Mesenchymal stem cell (in vitro differentiated cells and primary cell): ENCODE results near the gene CAMK2D.

ENCODE experiments used
- DNase-seq: peaks from one replicate; pipeline ENCODE4 v3.0.0-alpha.2; 2013
- H2AFZ ChIP-seq: one replicate; pipeline ENCODE4 v1.6.1; 2013; ENCODE audit warnings: low read depth, mild to moderate bottlenecking, control low read depth, inconsistent platforms, low read length, moderate library complexity
- H2AK5ac ChIP-seq: 2 replicates; pipeline ENCODE4 v1.6.1; 2013; ENCODE audit warnings: low read length, moderate library complexity, mild to moderate bottlenecking, inconsistent platforms; ENCODE audit not compliant: severe bottlenecking
- H2BK120ac ChIP-seq: one replicate; pipeline ENCODE4 v1.6.1; 2013; ENCODE audit warnings: low read depth, mild to moderate bottlenecking, inconsistent platforms, low read length, moderate library complexity
- H2BK12ac ChIP-seq, 2 experiments: one replicate each; pipeline ENCODE4 v1.6.1; 2013; ENCODE audit warnings: inconsistent platforms in 2 of 2, low read length in 2 of 2, mild to moderate bottlenecking in 2 of 2, moderate library complexity in 2 of 2, control low read depth in 1 of 2
- H2BK15ac ChIP-seq: one replicate; pipeline ENCODE4 v1.6.1; 2013; ENCODE audit warnings: mild to moderate bottlenecking, low read depth, inconsistent platforms; ENCODE audit not compliant: poor library complexity, severe bottlenecking
- H2BK5ac ChIP-seq: 2 replicates; pipeline ENCODE4 v1.6.1; 2013; ENCODE audit warnings: low read depth, mild to moderate bottlenecking, low read length, control low read depth, inconsistent platforms; ENCODE audit not compliant: poor library complexity, severe bottlenecking
- H3K14ac ChIP-seq, 2 experiments: one replicate each; pipeline ENCODE4 v1.6.1; 2013; ENCODE audit warnings: inconsistent platforms in 2 of 2, low read length in 2 of 2, control low read depth in 1 of 2, mild to moderate bottlenecking in 1 of 2, moderate library complexity in 1 of 2
- H3K18ac ChIP-seq, 2 experiments: one replicate each; pipeline ENCODE4 v1.6.1; 2013; ENCODE audit warnings: inconsistent platforms in 2 of 2, low read length in 2 of 2, control low read depth in 1 of 2, low read depth in 1 of 2, mild to moderate bottlenecking in 1 of 2
- H3K23ac ChIP-seq, 2 experiments: one replicate each; pipeline ENCODE4 v1.6.1; 2013; ENCODE audit warnings: inconsistent platforms in 2 of 2, low read length in 2 of 2, mild to moderate bottlenecking in 2 of 2, moderate library complexity in 2 of 2, control low read depth in 1 of 2
- H3K27ac ChIP-seq: 2 replicates; pipeline ENCODE4 v1.5.1; 2013; ENCODE audit warnings: mild to moderate bottlenecking, moderate library complexity, low read length, control low read depth, inconsistent platforms; ENCODE audit not compliant: poor library complexity, severe bottlenecking
- H3K27me3 ChIP-seq, 2 experiments: 2 replicates each; pipeline versions ENCODE4 v1.6.1 to v1.7.0; 2013; ENCODE audit warnings: low read length in 2 of 2, mild to moderate bottlenecking in 2 of 2, moderate library complexity in 2 of 2, control low read depth in 1 of 2, inconsistent platforms in 1 of 2; ENCODE audit not compliant: control insufficient read depth in 1 of 2, insufficient read depth in 1 of 2
- H3K36me3 ChIP-seq, 2 experiments: 2 replicates each; pipeline versions ENCODE4 v1.6.1 to v1.7.0; 2013; ENCODE audit warnings: low read length in 2 of 2, control low read depth in 1 of 2, inconsistent platforms in 1 of 2, low read depth in 1 of 2, mild to moderate bottlenecking in 1 of 2; ENCODE audit not compliant: insufficient read depth in 2 of 2, control insufficient read depth in 1 of 2
- H3K4ac ChIP-seq, 2 experiments: one replicate each; pipeline ENCODE4 v1.6.1; 2013; ENCODE audit warnings: inconsistent platforms in 2 of 2, low read length in 2 of 2, mild to moderate bottlenecking in 2 of 2, moderate library complexity in 2 of 2, control low read depth in 1 of 2, low read depth in 1 of 2
- H3K4me1 ChIP-seq: 2 replicates; pipeline ENCODE4 v1.6.1; 2013; ENCODE audit warnings: low read depth, low read length, control low read depth; ENCODE audit not compliant: control insufficient read depth, insufficient read depth
- H3K4me2 ChIP-seq: 2 replicates; pipeline ENCODE4 v1.6.1; 2013; ENCODE audit warnings: low read length, mild to moderate bottlenecking, inconsistent platforms; ENCODE audit not compliant: poor library complexity, severe bottlenecking
- H3K4me3 ChIP-seq, 2 experiments: 2 replicates each; pipeline versions ENCODE4 v1.5.1 to v1.7.0; 2013; ENCODE audit warnings: low read length in 2 of 2, mild to moderate bottlenecking in 2 of 2, control low read depth in 1 of 2, low read depth in 1 of 2; ENCODE audit not compliant: insufficient read depth in 1 of 2
- H3K79me1 ChIP-seq: replicated peaks from 2 replicates; pipeline ENCODE4 v1.6.1; 2013; ENCODE audit warnings: mild to moderate bottlenecking, control low read depth, low read length, inconsistent platforms; ENCODE audit not compliant: poor library complexity, severe bottlenecking
- H3K9ac ChIP-seq: 2 replicates; pipeline ENCODE4 v1.7.0; 2013; ENCODE audit warnings: mild to moderate bottlenecking, low read length, moderate library complexity
- H3K9me3 ChIP-seq: 2 replicates; pipeline ENCODE4 v1.7.0; 2013; ENCODE audit warnings: mild to moderate bottlenecking, low read length; ENCODE audit not compliant: control insufficient read depth
- H4K8ac ChIP-seq: one replicate; pipeline ENCODE4 v1.6.1; 2013; ENCODE audit warnings: inconsistent platforms, mild to moderate bottlenecking, low read length, moderate library complexity
- H4K91ac ChIP-seq: one replicate; pipeline ENCODE4 v1.6.1; 2013; ENCODE audit warnings: mild to moderate bottlenecking, low read length, inconsistent platforms
- WGBS: methylation state at CpG from one replicate; pipeline ENCODE4 v1.1.7; 2013; ENCODE audit warnings: mixed read lengths; 5-methylcytosine and 5-hydroxymethylcytosine counted together

Gene CAMK2D

DNA sequence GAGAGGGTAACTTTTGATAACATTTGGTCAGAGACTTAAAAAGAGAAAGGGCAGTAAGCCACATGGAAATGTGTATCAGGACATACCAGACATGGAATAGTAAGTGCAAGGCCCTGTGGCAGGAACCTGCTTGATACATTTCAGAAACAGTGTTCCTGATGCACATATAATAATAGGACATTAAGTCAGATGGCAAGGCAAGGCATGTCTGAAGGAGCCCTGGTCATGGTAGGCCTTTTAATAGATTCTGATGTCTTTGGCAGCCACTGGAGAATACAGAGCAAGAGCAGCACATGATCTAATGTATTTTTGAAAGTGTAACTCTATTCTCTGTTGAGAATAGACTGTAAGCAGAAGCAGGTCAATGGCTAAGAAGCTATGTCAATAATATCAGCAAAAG lies 279.7 kb downstream of the CAMK2D start:
- Histone ChIP-seq H4K8ac (no peak overlapping the region), H2BK5ac (no peak overlapping the region), H3K4me3 (no peak overlapping the region), H3K9ac (no peak overlapping the region), H3K36me3 (peaks cover 8 to 94% of the 10 kb centered on the region in 2 experiments), H2AK5ac (no peak overlapping the region), H3K9me3 (peaks cover 21% of the 10 kb centered on the region), H2BK120ac (no peak overlapping the region), H3K4me1 (no peaks in the 10 kb centered on the region), H3K14ac (no peak overlapping the region), H3K23ac (no peak overlapping the region), H2BK15ac (no peak overlapping the region), H2BK12ac (no peak overlapping the region), H2AFZ (no peak overlapping the region), H3K4me2 (no peak overlapping the region), H3K27ac (no peak overlapping the region), H3K4ac (no peak overlapping the region), H3K27me3 (no peaks in the 10 kb centered on the region), H3K79me1 (peaks cover under 1% of the 10 kb centered on the region), H3K18ac (no peak overlapping the region), H4K91ac (no peak overlapping the region)
- no peak for DNase-seq

DNA sequence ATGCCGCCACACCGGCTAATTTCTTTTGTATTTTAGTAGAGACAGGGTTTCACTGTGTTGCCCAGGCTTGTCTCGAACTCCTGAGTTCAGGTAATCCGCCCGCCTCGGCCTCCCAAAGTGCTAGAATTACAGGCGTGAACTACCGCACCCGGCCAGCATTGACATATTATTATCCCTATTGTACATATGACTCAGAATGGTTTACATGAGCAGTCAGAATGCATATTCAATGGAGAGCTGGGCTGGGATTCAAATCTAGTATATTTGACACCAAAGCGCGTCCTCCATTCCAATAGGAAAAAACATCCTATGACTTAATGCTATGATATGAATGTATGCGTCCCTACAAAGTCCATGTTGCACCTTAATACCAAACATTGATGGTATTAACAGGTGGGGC lies 281.4 kb downstream of the CAMK2D start:
- Histone ChIP-seq H2BK5ac (no peak overlapping the region), H2AK5ac (no peak overlapping the region), H2AFZ (no peak overlapping the region), H3K14ac (no peak overlapping the region), H3K9ac (no peak overlapping the region), H2BK120ac (no peak overlapping the region), H2BK12ac (no peak overlapping the region), H3K23ac (no peak overlapping the region), H3K36me3 (peaks cover 10 to 92% of the 10 kb centered on the region in 2 experiments), H3K79me1 (peaks cover 4% of the 10 kb centered on the region), H3K4ac (no peak overlapping the region), H2BK15ac (no peak overlapping the region), H3K18ac (no peak overlapping the region), H3K4me1 (no peaks in the 10 kb centered on the region), H3K27ac (no peak overlapping the region), H3K4me2 (no peak overlapping the region), H4K8ac (no peak overlapping the region), H3K9me3 (peaks cover 22% of the 10 kb centered on the region), H4K91ac (no peak overlapping the region), H3K4me3 (no peak overlapping the region), H3K27me3 (no peaks in the 10 kb centered on the region)
- WGBS, result 98% methylated on average over 9 of the region's 12 CpGs
- no peak for DNase-seq

DNA sequence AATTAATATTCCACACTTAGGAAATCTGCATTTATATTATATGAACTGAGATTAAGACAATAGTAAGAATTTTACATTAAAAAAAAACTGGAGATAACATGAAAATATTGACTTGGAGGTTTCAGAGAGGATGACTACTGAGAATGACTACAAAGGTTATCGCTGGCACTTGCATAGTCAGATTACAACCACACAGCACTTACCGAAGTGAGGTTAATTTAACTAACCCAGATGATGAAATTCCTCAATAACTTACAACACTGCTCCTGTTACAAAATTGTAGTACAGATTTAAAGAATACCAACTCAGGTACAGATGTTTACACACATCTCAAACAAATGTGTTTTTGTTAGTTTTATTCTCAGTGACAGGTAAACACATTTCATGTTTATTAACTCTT lies 283.5 kb downstream of the CAMK2D start:
- peaks cover 22% of the 10 kb centered on the region for H3K9me3 ChIP-seq
- 100% methylated on average over 2 of the region's 2 CpGs for WGBS

DNA sequence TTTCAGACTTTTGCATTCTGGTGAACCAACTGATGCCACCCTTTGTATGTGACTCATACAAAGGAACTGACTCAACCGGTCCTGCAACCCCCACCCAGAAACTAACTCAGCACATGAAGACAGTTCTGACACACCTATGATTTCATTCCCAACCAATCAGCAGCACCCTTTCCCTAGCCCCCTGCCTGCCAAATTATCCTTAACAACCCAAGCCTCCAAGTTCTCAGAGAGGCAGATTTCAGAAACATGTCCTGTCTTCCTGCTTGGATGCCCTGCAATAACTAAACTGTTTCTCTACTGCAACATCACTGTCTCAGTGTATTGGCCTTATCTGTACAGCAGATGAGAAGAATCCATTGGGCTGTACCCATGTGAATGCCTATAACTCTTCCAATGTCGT lies 284.7 kb downstream of the CAMK2D start:
- H2BK12ac ChIP-seq, result no peak overlapping the region
- no peak overlapping the region for H3K23ac ChIP-seq
- DNase-seq, result no peak
- no peak overlapping the region for H2AK5ac ChIP-seq
- no peak overlapping the region for H2AFZ ChIP-seq
- no peak overlapping the region for H3K14ac ChIP-seq
- H2BK120ac ChIP-seq, result peak overlapping the region; percentile 49
- no peak overlapping the region for H3K4me3 ChIP-seq
- peak overlapping the region in 1 of 2 experiments; percentile 44 for H3K18ac ChIP-seq
- H3K27me3 ChIP-seq, result no peaks in the 10 kb centered on the region
- no peak overlapping the region for H2BK5ac ChIP-seq
- H3K36me3 ChIP-seq, result peaks cover 10 to 59% of the 10 kb centered on the region in 2 experiments
- peaks cover 4% of the 10 kb centered on the region for H3K79me1 ChIP-seq
- no peak overlapping the region for H3K27ac ChIP-seq
- H2BK15ac ChIP-seq, result no peak overlapping the region
- no peak overlapping the region for H3K4me2 ChIP-seq
- H3K9me3 ChIP-seq, result peaks cover 22% of the 10 kb centered on the region
- H3K4ac ChIP-seq, result no peak overlapping the region
- no peaks in the 10 kb centered on the region for H3K4me1 ChIP-seq
- no peak overlapping the region for H4K8ac ChIP-seq
- H3K9ac ChIP-seq, result peak overlapping the region; percentile 41
- WGBS, result 82% methylated on average over 2 of the region's 2 CpGs
- peak overlapping the region; percentile 15 for H4K91ac ChIP-seq

More for the DNA sequence above, 283.5 kb downstream of the CAMK2D start:
- no peaks in the 10 kb centered on the region for H3K27me3 ChIP-seq
- no peak overlapping the region for H2BK120ac ChIP-seq
- H3K4ac ChIP-seq, result no peak overlapping the region
- no peak overlapping the region for H3K18ac ChIP-seq
- H3K23ac ChIP-seq, result no peak overlapping the region
- no peak overlapping the region for H3K9ac ChIP-seq
- H4K91ac ChIP-seq, result no peak overlapping the region
- no peak for DNase-seq
- no peak overlapping the region for H2AK5ac ChIP-seq
- no peak overlapping the region for H2BK5ac ChIP-seq
- no peak overlapping the region for H3K27ac ChIP-seq
- H2AFZ ChIP-seq, result no peak overlapping the region
- H4K8ac ChIP-seq, result no peak overlapping the region
- H3K36me3 ChIP-seq, result peaks cover 10 to 72% of the 10 kb centered on the region in 2 experiments
- H3K14ac ChIP-seq, result no peak overlapping the region
- H3K4me3 ChIP-seq, result no peak overlapping the region
- no peak overlapping the region for H2BK12ac ChIP-seq
- no peaks in the 10 kb centered on the region for H3K4me1 ChIP-seq
- no peak overlapping the region for H3K4me2 ChIP-seq
- no peak overlapping the region for H2BK15ac ChIP-seq
- peaks cover 4% of the 10 kb centered on the region for H3K79me1 ChIP-seq
